HuH-7 (cell line): ENCODE results near the gene WASHC4.

ENCODE experiments used
- DNase-seq: peaks from one replicate; pipeline ENCODE4 v3.0.0; 2011; ENCODE audit warnings: low spot score

WASHC4 gene

DNA sequence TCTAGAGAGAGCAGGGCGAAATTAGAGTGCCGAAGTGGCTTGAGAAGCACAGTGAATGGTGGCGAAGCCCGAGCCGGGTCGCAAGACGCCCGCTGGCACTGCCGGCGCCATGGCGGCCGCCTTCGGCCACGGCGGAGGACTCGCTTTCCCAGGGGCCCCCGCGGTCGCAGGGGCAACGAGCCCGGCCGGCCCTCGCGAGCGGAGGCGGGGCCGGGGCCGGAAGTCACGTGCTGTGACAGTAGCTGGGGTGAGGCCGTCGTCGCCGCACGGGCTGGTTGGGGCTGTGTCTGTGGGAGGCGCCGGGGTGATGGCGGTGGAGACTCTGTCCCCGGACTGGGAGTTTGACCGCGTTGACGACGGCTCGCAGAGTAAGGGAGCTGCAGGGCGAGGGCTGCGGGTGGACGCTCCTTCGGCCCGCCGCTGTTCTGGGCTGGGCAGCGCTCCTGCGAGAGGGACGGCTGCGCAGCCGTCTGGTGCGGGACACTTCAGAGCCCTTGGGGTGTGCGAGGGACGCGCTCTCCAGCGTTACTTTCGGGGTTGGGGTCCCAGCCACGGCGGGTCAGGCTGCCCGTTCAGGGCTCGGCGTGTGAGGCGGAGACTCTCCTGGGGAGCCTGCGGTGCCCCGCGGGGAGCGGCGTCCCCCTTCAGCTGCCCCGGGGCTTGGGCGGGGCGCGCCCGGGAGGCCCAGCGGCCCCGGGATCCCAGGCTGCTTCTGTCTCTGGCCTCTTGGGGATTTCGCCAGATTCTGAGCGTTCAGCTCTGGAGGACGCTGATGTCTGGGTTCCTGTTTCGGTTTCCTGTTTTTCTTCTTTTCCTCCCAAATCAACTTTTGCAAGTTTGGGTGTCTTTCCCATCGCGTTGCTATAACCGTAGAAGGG is at the start of gene WASHC4:
WASHC4 (plus strand) TSS at position 238 of the 878 bp plus-strand sequence; CDS start at position 308, 70 bp downstream.
- peak; percentile 97 for DNase-seq

- no peak for DNase-seq
Observed at GRCh38 chr12:105060715-105061378, 46.7 kb upstream of the WASHC4 start.

DNA sequence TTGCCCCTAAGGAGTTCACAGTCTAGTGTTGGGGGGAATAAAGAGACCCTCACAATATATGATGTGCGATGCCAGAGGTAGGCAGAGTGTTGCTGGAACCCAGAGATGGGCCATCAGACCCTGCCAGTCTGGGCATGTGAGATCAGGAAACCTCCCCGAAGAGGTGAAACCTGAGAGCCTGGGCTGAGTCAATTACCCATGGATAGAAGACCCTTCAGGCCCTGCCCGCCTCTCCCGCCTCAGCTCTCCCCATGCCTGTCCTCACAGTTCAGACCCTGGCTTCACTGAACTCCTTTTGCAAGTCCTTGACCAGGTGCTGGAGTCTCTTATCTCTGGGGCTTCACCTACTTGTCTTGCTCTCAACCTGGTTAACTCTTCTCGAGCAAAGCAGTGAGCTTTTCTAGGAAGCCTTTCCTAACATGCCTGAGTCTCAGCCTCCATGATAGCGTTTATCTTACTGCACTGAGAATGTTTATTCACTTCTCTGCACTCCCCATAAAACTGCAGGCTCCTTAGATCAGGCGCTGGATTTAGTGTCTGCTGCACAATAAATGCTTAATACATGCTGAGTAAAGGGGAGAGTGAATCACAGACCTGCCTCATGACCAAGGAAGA is 42.9 kb upstream of the WASHC4 start:
- no peak for DNase-seq

- no peak for DNase-seq
Observed at GRCh38 chr12:105067511-105068031, 40.0 kb upstream of the WASHC4 start.

- no peak for DNase-seq
Observed at GRCh38 chr12:105069936-105070702, 37.4 kb upstream of the WASHC4 start.

DNA sequence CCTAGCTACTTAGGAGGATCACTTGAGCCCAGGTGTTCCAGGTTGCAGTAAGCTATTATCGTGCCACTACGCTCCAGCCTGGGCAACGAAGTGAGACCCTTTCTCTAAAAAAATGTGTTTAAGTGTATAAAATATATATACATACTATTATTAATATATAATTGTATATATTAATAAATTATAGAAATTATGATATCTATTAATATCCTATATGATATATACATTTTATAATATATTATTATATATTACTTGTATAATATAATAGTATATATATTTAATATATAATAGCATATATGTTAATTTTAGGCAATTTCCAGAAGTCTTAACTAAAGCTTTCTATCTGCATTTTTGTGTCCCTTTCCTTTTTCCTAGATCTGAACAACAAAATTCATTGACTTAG is 35.5 kb upstream of the WASHC4 start:
- DNase-seq: no peak

DNA sequence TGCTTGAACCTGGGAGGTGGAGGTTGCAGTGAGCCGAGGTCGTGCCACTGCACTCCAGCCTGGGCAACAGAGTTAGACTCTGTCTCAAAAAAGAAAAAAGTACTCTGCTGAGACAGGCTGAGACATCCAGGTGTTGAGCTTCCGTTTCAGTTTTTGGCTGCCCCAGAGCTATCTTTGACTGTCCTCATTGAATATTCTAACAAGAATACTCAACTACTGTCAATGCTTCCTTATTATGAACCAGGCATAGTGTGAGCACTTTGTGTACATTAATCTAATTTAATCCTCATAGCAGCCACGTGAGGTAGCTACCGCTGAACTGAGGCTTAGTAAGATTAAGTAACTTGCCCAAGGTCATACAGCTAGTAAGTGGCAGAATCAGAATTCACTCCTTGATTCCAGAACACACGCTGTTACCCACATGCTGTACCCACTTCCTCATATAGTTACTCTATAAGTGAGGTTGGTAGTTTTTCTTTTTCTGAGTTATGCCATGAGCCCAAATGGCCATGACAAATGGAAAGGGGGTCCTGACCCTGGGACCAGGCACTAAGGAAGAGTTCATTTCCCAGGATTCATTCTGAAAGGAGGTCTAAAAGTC is 34.5 kb upstream of the WASHC4 start:
- DNase-seq: no peak

DNA sequence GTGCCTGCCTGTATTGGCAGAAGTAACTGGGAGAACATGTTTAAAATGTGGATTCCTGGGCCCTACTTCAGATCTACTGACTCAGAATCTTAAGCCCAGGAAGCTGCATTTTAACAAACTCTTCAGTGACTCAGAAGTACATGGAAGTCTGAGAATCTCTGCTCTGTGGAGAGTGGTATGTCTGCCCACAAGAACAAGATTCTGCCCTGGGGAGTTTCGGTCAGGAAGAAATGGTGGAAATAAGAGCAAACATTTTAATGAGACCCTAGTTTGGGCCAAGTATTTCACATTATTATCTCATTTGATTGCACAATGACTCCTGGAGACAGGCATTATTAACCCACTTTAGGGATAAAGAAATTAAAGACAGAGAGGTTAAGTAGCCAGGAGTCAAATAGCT is 31.4 kb upstream of the WASHC4 start:
- no peak for DNase-seq

GRCh38 chr12:105076913-105077312 is 30.6 kb upstream of the WASHC4 start:
- no peak for DNase-seq

- no peak for DNase-seq
Observed at GRCh38 chr12:105077435-105077834, 30.1 kb upstream of the WASHC4 start.

DNA sequence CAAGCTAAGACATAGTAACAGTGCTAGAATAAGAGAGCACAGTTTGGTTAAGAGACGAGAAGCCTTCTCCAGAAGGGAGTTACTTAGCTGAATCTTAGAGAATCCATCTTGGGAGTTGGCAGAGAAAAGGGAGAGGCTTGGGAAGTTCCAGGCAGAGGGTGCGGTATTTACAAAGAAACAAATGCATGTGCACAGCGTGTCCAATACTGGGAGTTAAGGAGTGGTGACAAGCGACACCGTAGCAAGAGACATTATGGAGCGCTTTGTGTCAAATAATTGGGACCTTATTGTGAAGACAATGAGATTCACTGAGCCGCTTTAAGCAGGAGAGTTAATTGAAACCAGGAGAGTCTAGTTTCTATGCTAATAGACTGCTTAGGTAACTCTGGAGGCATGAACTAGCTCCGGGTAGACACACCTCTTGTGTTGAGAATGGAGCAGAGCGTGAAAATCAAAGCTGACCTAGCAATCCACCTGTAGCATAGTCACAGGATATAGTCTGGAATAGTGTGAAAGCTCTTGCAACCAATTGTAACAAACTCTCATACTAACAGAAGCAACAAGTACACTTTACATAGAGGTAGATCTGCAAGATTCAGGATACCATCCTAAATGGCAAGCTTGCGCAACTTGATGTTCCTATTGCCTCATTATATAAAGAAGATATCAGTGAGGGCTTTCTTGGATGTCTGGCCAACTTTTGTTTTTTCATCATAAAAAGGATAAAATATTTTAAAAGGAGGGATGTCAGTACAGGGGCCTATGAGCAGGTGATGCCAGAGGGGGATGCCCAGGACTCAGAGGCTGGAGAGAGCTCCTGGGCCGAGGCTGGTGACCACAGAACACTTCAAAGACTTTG is 28.6 kb upstream of the WASHC4 start:
- DNase-seq: no peak

- DNase-seq: no peak
Observed at GRCh38 chr12:105083031-105083430, 24.5 kb upstream of the WASHC4 start.

- DNase-seq: no peak
Observed at GRCh38 chr12:105083551-105084105, 23.9 kb upstream of the WASHC4 start.

DNA sequence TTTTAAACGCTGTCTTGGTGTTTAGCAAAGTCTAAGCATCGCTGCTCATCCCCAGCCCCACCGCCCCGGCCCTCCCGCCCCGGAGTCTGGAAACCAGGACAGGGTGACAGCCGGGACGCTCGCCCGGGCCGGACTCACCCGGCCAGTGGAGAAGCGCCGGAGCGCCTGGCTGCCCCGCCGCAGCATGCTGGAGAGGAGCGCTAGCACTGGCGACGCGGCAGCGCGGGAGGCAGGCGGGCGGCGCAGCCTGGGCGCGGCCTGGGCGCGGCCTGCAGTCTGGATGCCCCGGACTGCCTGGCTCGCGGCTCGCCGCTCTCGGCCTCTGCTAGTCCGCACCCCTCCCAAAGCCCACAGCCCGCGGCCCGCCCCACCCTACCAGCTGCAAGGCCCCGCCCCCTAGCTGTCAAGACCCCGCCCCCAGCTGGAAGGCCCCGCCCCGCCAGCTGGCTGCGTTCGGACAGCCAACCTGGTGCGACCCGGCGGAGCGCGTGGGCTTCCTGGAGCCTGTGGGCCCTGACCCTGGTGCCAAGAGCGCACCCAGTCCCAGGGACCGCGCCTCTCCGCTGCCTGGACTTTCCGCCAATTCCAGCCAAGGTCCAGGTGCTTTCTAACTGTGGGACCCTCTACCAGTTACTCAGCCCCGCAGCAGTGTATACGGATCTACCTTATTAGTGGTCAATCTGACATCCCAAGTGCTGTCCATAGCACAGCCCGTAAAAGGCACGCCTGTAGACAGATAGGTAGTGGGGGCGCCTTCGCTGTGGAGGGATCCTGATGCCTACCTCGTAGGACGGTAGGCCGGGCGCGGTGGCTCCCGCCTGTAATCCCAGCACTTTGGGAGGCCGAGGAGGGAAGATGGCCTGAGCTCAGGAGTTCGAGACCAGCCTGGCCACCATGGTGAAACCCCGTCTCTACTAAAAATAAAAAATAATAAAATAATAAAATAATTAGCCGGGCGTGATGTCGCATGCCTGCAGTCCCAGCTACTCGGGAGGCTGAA is 23.0 kb upstream of the WASHC4 start, which contains the start of gene ALDH1L2:
ALDH1L2 (minus strand) TSS at position 208 of the 1,000 bp plus-strand sequence; CDS start at position 186, 22 bp downstream.
- peak; percentile 26 for DNase-seq

DNA sequence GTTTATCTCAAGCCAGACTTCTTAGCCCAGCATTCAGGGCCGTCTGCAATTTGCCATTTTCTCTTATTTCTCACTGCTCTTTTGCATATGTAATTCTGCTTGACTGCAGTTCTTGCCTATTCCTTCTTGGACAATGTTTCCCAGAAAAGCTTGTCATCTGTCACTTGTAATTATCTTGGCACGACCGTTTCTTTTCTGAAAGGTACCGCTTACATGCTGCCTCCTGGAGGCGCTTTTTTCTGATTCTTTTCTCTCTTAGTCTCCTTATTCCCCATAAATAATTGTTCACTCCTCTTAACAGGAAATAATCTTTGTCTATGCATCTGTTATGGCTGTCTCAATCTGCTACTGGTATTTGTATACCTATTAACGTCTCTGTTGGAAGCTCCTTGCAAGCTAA is 22.0 kb upstream of the WASHC4 start:
- DNase-seq: no peak

- DNase-seq: no peak
Observed at GRCh38 chr12:105089817-105090216, 17.7 kb upstream of the WASHC4 start.

DNA sequence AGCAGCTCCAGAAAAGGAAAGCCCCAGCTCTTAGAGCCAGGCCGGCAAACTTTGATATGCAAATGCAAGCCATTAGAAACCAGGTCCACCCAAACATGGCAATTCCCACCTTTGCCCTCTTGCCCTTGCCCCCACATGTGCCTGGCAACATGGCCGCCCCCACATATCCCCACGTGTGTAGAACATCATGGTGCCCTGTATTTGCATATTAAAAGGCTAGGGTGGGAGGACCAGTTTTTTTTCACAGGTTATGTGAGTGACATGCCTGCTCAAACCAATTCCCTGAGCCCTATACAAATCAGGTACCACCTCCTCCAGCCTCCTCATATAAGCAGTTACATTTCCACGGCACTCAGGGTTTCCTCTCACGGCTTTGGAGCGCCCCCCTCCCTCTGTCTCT is 17.2 kb upstream of the WASHC4 start:
- no peak for DNase-seq

DNA sequence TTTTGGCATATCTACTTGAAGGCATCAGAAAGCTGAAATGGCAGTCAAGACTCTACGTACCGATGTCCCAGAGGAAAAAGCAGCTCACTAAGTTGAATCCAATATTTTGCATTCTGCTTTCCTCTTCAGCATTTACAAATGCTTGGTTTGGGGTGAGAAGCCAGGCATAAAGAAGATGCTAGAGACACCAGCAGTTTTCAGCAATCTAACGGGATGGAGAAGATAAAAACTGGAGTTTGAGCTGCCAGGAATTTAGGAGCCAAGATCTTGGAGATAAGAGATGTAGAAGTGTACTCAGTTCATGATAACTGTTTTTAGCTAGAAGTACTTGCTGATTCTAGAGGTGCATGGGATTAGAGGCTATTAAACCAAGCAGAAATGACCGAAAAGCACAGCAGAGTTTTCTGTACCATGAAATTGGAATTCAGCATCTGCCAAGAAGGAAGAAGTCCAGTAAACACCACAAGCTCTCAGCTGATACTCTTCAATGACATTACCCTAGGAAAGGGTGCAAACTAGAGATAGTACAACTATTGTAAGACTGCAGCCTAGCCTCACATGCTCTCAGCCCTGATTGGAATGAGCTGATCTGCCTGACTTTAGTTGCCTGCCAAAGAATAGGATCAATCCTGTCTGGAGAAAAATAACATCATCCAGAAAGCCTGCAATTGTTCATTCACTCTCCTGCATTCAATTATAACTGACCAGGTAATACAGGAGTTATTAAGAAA is 15.9 kb upstream of the WASHC4 start:
- no peak for DNase-seq
